IPS-18a (cell line): ENCODE data around the gene HSPB1.
"Not testable (repeated sequence)": the region's sequence is repeated elsewhere in the genome, so short reads cannot be mapped to it uniquely, and the experiment has no call there.

ENCODE experiments used
- H3K27ac ChIP-seq: one replicate; pipeline ENCODE4 v1.5.1; 2013; ENCODE audit warnings: low read length
- H3K27me3 ChIP-seq: one replicate; pipeline ENCODE4 v1.6.1; 2013; ENCODE audit warnings: mild to moderate bottlenecking, low read length; ENCODE audit not compliant: control insufficient read depth, insufficient read depth
- H3K36me3 ChIP-seq: one replicate; pipeline ENCODE4 v1.6.1; 2013; ENCODE audit warnings: low read depth, low read length; ENCODE audit not compliant: control insufficient read depth
- H3K4me1 ChIP-seq: one replicate; pipeline ENCODE4 v1.6.1; 2013; ENCODE audit warnings: low read depth, low read length; ENCODE audit not compliant: control insufficient read depth
- H3K4me3 ChIP-seq: one replicate; pipeline ENCODE4 v1.5.1; 2013; ENCODE audit warnings: low read length
- H3K9ac ChIP-seq: one replicate; pipeline ENCODE4 v1.6.1; 2013; ENCODE audit warnings: mild to moderate bottlenecking, low read length, moderate library complexity
- H3K9me3 ChIP-seq: one replicate; pipeline ENCODE4 v1.6.1; 2013; ENCODE audit warnings: low read depth, low read length; ENCODE audit not compliant: control insufficient read depth

HSPB1 gene

DNA sequence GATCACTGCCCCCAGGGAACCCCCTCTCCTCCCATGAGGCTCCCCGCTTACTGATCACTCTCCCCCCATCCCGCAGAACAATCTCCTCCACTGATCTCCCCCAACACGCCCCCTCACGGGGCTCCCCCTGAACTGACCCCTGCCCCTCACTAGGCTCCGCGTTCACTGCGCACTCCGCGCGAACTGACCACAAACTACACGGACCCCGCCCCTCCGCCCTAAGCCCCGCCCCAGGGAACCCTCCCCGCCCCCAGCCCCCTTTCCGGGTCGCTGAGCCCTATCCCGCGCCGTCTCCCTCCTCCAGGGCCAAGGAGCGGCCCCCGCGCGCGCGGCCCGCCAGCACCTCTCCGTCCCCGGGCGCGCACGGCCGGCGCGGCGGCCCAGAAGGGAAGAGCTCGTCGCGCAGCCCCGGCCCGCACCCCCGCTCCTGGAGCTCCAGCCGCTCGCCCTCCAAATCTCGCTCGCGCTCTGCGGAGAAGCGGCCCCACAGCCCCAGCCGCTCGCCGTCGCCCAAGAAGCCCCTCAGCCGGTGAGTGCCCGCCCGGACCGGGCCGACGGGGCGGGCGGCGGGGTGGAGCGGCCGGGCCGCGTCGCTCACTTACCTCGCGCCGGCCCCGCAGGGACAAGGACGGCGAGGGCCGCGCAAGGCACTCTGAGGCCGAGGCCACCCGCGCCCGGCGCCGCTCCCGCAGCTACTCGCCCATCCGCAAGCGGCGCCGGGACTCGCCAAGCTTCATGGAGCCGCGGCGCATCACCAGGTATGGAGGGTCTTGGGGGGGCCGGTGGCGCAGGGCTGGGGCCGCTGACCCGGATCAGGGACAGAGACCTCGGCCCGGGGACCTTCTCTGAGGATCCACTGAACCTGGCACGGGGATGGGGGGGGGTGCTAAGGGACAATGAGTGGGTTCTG is 19.9 kb upstream of the HSPB1 start:
- Histone ChIP-seq H3K27ac (no peak overlapping the region), H3K27me3 (peaks cover 51% of the 10 kb centered on the region), H3K9me3 (no peaks in the 10 kb centered on the region), H3K36me3 (no peaks in the 10 kb centered on the region), H3K4me3 (peak overlapping the region; percentile 74), H3K4me1 (peaks cover 8% of the 10 kb centered on the region), H3K9ac (no peak overlapping the region)

DNA sequence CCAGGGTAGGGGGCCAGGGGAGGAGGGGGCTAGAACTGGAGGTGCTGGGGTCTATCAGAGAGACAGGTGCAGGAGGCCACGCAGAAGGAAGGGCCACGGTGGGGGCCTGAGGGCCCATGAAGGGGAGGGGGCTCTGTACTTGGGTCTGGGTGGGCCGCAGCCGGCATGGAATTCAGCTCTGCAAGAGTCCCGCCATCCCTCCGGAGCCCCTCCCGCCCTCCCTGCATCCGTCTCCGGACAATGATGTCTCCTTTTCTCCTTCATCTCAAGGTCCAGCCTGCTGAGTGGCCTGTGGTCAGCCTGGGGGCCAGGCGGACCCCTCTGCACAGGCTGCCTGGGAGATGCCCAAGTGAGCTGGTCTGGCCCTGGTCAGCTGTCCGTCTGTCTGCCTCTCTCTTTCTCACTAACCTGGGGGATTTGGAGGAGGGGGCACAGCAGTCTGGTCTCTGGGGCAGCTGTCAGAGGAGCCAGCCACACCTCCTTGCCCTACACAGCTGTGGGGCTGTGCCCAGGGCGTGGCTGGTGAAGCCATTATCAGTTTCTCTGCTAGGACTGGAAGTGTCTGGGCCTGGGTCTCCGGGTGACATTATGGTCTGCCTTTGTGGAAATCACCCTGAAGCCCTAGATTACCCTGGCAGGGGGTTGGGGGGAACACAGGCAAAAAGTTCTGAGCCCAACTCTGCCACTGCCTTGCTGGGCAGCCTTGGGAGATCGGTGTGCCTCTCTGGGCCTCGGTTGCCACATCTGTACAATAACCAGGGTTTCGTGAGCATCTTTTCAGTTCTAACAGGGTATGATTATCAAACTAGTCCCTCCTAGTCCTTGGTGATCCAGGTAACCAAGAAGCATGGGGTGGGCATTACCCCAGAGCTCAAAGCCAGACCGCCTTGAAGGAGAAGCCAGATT is 19.0 kb upstream of the HSPB1 start:
- Histone ChIP-seq H3K27me3 (peaks cover 49% of the 10 kb centered on the region), H3K4me1 (peaks cover 8% of the 10 kb centered on the region), H3K9ac (no peak overlapping the region), H3K9me3 (no peaks in the 10 kb centered on the region), H3K27ac (no peak overlapping the region), H3K4me3 (peak overlapping the region; percentile 74), H3K36me3 (no peaks in the 10 kb centered on the region)

DNA sequence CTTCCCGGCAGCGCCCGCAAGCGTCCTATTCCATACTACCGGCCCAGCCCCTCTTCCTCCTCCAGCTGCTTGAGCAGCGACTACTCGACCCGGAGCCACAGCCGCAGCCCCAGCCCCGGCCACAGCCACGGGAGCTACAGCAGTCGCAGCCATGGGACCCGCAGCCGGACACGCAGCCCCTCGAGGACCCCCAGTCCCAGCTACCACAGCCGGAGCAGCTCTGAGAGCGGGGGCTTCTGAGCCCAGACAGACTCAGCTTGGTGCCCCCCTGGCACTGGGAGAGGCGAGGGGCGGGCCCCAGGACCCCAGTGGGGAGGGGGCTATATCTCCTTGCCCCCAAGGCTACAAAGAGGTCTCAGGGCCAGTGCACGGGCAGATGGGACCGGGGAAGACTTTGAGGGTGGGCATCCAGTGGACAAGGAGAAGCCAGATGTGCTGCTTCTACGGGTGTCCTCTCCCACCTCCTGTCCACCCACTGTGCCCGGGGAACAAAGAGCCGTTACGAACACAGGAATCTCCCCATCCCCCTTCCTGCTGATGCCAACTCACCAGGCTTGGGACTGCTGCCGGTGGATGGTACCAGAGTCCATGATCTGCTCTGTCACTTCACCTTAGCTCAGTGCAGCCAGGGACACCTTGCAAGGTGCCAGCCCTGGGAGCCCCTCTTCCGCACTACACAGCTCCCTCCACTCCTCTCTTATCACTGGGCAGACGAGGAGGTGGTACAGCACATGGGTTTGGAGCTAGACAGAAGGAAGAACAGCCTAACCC is 16.7 kb upstream of the HSPB1 start:
- no peaks in the 10 kb centered on the region for H3K36me3 ChIP-seq
- no peaks in the 10 kb centered on the region for H3K9me3 ChIP-seq
- no peak overlapping the region for H3K9ac ChIP-seq
- H3K4me3 ChIP-seq, result no peak overlapping the region
- H3K27me3 ChIP-seq, result peaks cover 29% of the 10 kb centered on the region
- no peak overlapping the region for H3K27ac ChIP-seq
- peaks cover 4% of the 10 kb centered on the region for H3K4me1 ChIP-seq

DNA sequence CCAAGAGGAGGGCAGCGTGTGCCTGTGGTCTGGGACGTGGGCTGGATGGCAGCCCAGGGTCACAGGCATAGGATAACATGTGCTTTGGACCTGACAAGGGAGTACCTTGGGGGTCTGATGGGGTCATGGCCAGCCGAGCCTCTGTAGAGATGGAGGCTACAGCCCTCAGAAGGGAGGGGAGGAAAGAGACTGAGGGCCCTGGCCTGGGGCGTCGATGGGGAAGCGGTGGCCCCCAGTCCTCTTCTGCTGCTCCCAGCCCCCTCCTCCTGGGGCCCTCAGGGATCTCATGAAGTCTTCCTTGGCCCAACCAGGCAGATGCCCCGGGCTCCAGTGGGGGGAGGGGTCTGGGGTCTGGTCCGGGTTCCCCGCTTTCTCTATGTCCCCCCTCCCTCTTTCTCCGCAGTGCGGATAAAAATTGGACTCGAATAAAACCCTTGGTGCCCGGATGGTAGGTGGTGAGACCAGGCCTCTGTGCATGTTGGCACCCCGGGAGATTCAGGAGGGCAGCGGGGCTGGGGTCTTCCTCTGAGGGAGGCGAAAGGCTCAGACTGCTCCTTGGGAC is 15.6 kb upstream of the HSPB1 start:
- no peaks in the 10 kb centered on the region for H3K36me3 ChIP-seq
- no peak overlapping the region for H3K9ac ChIP-seq
- H3K27me3 ChIP-seq, result peaks cover 19% of the 10 kb centered on the region
- H3K4me1 ChIP-seq, result peaks cover 7% of the 10 kb centered on the region
- H3K9me3 ChIP-seq, result no peaks in the 10 kb centered on the region
- no peak overlapping the region for H3K4me3 ChIP-seq
- no peak overlapping the region for H3K27ac ChIP-seq

DNA sequence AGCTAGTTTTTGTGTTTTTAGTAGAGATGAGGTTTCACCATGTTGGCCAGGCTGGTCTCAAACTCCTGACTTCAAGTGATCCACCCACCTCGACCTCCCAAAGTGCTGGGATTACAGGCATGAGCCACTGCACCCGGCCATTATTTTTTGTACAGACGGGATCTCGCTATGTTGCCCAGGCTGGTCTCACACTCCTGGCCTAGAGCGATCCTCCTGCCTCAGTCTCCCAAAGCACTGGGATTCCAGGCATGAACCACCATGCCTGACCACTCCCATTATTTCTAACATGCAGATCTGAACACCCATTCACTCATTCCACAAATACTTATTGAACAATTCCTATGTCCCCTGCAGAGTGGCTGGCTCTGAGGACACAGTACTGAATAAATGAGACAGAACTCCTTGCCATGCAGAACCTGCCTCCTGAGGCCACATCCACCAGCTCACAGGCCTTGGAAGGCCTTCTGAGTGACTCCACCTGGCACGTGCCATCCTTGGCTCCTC is 11.6 kb upstream of the HSPB1 start:
- H3K36me3 ChIP-seq, H3K27ac ChIP-seq, H3K4me3 ChIP-seq, H3K9ac ChIP-seq, H3K9me3 ChIP-seq, H3K27me3 ChIP-seq: not testable (repeated sequence)
- H3K4me1 ChIP-seq, result peaks cover 11% of the 10 kb centered on the region

GRCh38 chr7:76291351-76292212 is 10.9 kb upstream of the HSPB1 start:
- no peak overlapping the region for H3K4me3 ChIP-seq
- H3K27ac ChIP-seq, result no peak overlapping the region
- no peaks in the 10 kb centered on the region for H3K36me3 ChIP-seq
- H3K9ac ChIP-seq, result no peak overlapping the region
- peaks cover 11% of the 10 kb centered on the region for H3K4me1 ChIP-seq
- H3K9me3 ChIP-seq, result no peaks in the 10 kb centered on the region
- H3K27me3 ChIP-seq, result no peaks in the 10 kb centered on the region

DNA sequence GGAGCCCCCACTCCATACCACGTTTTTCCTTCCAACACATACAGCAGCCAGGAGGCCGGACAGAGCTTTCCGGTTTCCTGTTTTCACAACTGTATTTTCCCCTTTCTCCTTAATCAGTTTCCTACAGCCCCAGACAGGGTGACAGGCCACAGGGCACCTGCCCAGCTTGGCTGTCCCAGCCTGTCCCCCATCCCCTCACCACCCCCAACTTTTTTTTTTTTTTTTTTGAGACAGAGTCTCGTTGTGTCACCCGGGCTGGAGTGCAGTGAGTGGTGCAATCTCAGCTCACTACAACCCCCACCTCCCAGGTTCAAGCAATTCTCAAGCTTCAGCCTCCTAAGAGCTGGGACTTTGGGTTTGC is 10.3 kb upstream of the HSPB1 start:
- Histone ChIP-seq H3K27ac (no peak overlapping the region), H3K9ac (no peak overlapping the region), H3K4me3 (no peak overlapping the region), H3K27me3 (no peaks in the 10 kb centered on the region), H3K9me3 (no peaks in the 10 kb centered on the region), H3K36me3 (no peaks in the 10 kb centered on the region), H3K4me1 (peaks cover 11% of the 10 kb centered on the region)

GRCh38 chr7:76292911-76293310 is 9.6 kb upstream of the HSPB1 start:
- not testable (repeated sequence) for H3K4me3 ChIP-seq, H3K9ac ChIP-seq, H3K36me3 ChIP-seq, H3K27ac ChIP-seq, H3K27me3 ChIP-seq, H3K9me3 ChIP-seq
- peaks cover 11% of the 10 kb centered on the region for H3K4me1 ChIP-seq

GRCh38 chr7:76293407-76293901 is 9.0 kb upstream of the HSPB1 start:
- no peak overlapping the region for H3K27ac ChIP-seq
- H3K4me1 ChIP-seq, result peaks cover 11% of the 10 kb centered on the region
- H3K9ac ChIP-seq, result no peak overlapping the region
- no peaks in the 10 kb centered on the region for H3K9me3 ChIP-seq
- H3K4me3 ChIP-seq, result no peak overlapping the region
- H3K36me3 ChIP-seq, result no peaks in the 10 kb centered on the region
- H3K27me3 ChIP-seq, result no peaks in the 10 kb centered on the region

DNA sequence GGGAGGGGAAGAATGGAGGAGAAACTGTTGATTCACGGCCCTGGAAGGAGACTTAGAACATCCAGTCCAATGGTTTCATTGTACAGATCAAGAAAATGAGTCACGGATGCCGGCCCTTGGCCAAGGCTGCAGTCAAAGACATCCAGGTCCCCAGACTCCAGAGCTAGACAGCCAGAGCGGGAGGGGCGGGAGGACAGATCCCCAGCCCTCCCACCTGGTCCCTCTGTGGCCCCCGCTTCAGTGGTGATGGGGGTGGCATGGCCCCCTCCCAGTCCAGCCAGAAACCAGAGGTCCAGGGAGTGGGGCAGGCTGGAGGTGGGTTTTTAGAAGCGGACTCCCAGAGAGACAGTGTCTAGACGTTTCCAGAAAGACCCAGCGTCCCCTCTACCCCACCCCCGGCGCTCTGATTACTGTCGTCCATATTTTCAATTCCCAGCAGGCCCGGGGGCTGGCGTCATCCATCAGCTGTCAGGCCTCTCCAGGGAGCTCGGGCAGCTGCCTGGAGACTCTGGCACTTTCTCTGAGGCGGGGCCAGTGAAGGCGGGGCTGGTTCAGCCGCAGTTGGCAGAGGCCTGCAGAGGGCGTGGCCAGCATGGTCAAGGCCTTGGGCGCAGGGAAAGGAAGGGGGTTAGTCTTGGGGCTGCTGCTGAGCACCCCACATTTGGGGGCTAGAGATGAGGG is 8.0 kb upstream of the HSPB1 start:
- Histone ChIP-seq H3K36me3 (no peaks in the 10 kb centered on the region), H3K4me3 (no peak overlapping the region), H3K27ac (no peak overlapping the region), H3K9me3 (no peaks in the 10 kb centered on the region), H3K4me1 (peaks cover 11% of the 10 kb centered on the region), H3K27me3 (no peaks in the 10 kb centered on the region), H3K9ac (no peak overlapping the region)
